Pancreas (tissue), 10 donors: ENCODE results near the gene CDC14B. TPM values are rescaled to one million over a fixed set of nuclear protein-coding genes. Genes with fewer than 3 reads are reported as not detected.
A peak's percentile ranks its signal among the peaks of the same experiment; 100 is the strongest.

ENCODE experiments used
- ATAC-seq, 4 donors: fragments of 200-7000 bp; cut with Tn5 transposase; one replicate each; pipeline versions ENCODE4 v1.8.0 to v1.9.1; 2020; ENCODE audit warnings: mild to moderate bottlenecking in 4 of 4, moderate library complexity in 4 of 4
- DNase-seq, 6 donors: peaks; one replicate each; pipeline ENCODE4 v3.0.0-alpha.2; 2020
- FAIRE-seq: peaks from 2 replicates; lab custom pipeline; 2012; peaks lifted over from hg19 to GRCh38; lab: Jason Lieb, UNC
- H3K27ac ChIP-seq, 4 donors: fragments of 200-600 bp; sonication (generic); 1 replicate in 3 of 4; 2 replicates in 1 of 4; pipeline versions ENCODE4 v1.5.0 to v1.8.0; 2020
- H3K27me3 ChIP-seq, 4 donors: fragments of 200-600 bp; one replicate each; pipeline ENCODE4 v1.8.0; 2021
- H3K36me3 ChIP-seq, 3 donors: fragments of 200-600 bp; sonication (generic) in 1 of 3; one replicate each; pipeline versions ENCODE4 v1.5.0 to v1.8.0; 2020 to 2021
- H3K4me1 ChIP-seq, 3 donors: fragments of 200-600 bp; one replicate each; pipeline ENCODE4 v1.8.0; 2021
- H3K4me3 ChIP-seq, 4 donors: fragments of 200-600 bp; sonication (generic) in 2 of 4; one replicate each; pipeline versions ENCODE4 v1.5.0 to v1.8.0; 2020 to 2021
- H3K9me3 ChIP-seq, 4 donors: fragments of 200-600 bp; one replicate each; pipeline ENCODE4 v1.8.0; 2021
- CTCF ChIP-seq, 4 donors: fragments of 200-600 bp; sonication (generic) in 3 of 4; IDR thresholded peaks; one replicate each; pipeline versions ENCODE4 v1.5.0 to v1.8.0; 2021; ENCODE audit warnings: antibody characterized with exemption in 4 of 4
- WGBS, 2 donors: extraction: QIAGEN DNeasy Blood & Tissue Kit; methylation state at CpG; one replicate each; pipeline ENCODE4 v1.1.7; 2013; 5-methylcytosine and 5-hydroxymethylcytosine counted together
- intact Hi-C, 3 donors: fragments of 100-400 bp; cut with DNase I; formaldehyde crosslinking; loops; one replicate each; pipeline versions ENCODE4 v1.11.1 to v1.14.2; 2022
- polyA plus RNA-seq, 2 donors: library from polyadenylated mRNA; stranded (reverse); fragments of 200-250 nt; gene quantifications; one replicate each; pipeline ENCODE4 v1.2.3, GENCODE V29; 2013
- total RNA-seq, 6 donors: library from RNA; stranded (reverse); fragmentation: NEBNext Ultra II Directional in 4 of 6; extraction: Animal tissue kit (Norgen Biotek cat#: 25700) in 4 of 6; gene quantifications; one replicate each; pipeline versions ENCODE4 v1.2.1 to v1.2.4, GENCODE V29; 2021 to 2023
- donor health status: healthy with polysubstance abuse.
- donor health status: DM: no; HTN: no; CAD: no; lungs with moderate emphysema.
- donor health status: DM: no; HTN: no; CAD: no.
- donor health status: control.
- donor health status: control.
- donor health status: Bipolar disorder and iron deficiency.
- donor health status: DM: yes; HTN: yes; CAD: no.
- donor health status: DM: no; HTN: no; CAD: no.
- donor health status: DM: no; HTN: no; CAD: no.
- donor health status: DM: yes; HTN: yes; CAD: no.

The CDC14B gene
- total and polyA plus RNA-seq, 8 donors, result 4.6 to 19.3 (median 11.4) TPM

GRCh38 chr9:96497117-96497399 lies 122.6 kb downstream of the CDC14B start:
- intact Hi-C loops, result no loop called here
- no peak for TF ChIP-seq CTCF (IDR thresholded peaks at IDR 0.05)
- Histone ChIP-seq H3K9me3 (no peaks in the 10 kb centered on the region), H3K27me3 (no peaks in the 10 kb centered on the region), H3K4me1 (no peaks in the 10 kb centered on the region), H3K36me3 (no peaks in the 10 kb centered on the region), H3K27ac (no peak overlapping the region), H3K4me3 (no peak overlapping the region)
- FAIRE-seq, result no peak
- no peak for DNase-seq
- ATAC-seq, result no peak
- 93 to 96% methylated on average over 15 to 17 of the region's 17 CpGs for WGBS, 2 donors

GRCh38 chr9:96496368-96497116 lies 123.1 kb downstream of the CDC14B start:
- FAIRE-seq, result no peak
- intact Hi-C loops, result no loop called here
- WGBS, 2 donors, result 97 to 99% methylated on average over 54 to 55 of the region's 55 CpGs
- peak in 2 of 6 donors; percentile 50 to 65 for DNase-seq
- no peak for TF ChIP-seq CTCF (IDR thresholded peaks at IDR 0.05)
- H3K4me1 ChIP-seq, result no peaks in the 10 kb centered on the region
- no peaks in the 10 kb centered on the region for H3K27me3 ChIP-seq
- H3K27ac ChIP-seq, result no peak overlapping the region
- H3K4me3 ChIP-seq, result no peak overlapping the region
- H3K36me3 ChIP-seq, result no peaks in the 10 kb centered on the region
- H3K9me3 ChIP-seq, result no peaks in the 10 kb centered on the region
- no peak for ATAC-seq

- no peaks in the 10 kb centered on the region for H3K4me1 ChIP-seq
- DNase-seq (no peak), FAIRE-seq (no peak), ATAC-seq (peak in 1 of 4 donors; percentile 37)
- no peak overlapping the region for H3K4me3 ChIP-seq
- intact Hi-C loops, result no loop called here
- peaks cover 0 to 11% (median 0%) of the 10 kb centered on the region in 3 donors for H3K36me3 ChIP-seq
- 91 to 95% methylated on average over 11 of the region's 11 CpGs for WGBS, 2 donors
- no peak for TF ChIP-seq CTCF (IDR thresholded peaks at IDR 0.05)
- no peak overlapping the region for H3K27ac ChIP-seq
- H3K9me3 ChIP-seq, result no peaks in the 10 kb centered on the region
- H3K27me3 ChIP-seq, result no peaks in the 10 kb centered on the region
Observed at GRCh38 chr9:96495341-96495740, 124.3 kb downstream of the CDC14B start.

- H3K36me3 ChIP-seq, result peaks cover 0 to 18% (median 0%) of the 10 kb centered on the region in 3 donors
- WGBS, 2 donors, result 82 to 92% methylated on average over 8 of the region's 8 CpGs
- H3K9me3 ChIP-seq, result no peaks in the 10 kb centered on the region
- no peak overlapping the region for H3K27ac ChIP-seq
- no peaks in the 10 kb centered on the region for H3K27me3 ChIP-seq
- no peak for TF ChIP-seq CTCF (IDR thresholded peaks at IDR 0.05)
- ATAC-seq (no peak), DNase-seq (no peak), FAIRE-seq (no peak)
- intact Hi-C loops, result no loop called here
- H3K4me3 ChIP-seq, result no peak overlapping the region
- no peaks in the 10 kb centered on the region for H3K4me1 ChIP-seq
Observed at GRCh38 chr9:96494215-96494800, 125.3 kb downstream of the CDC14B start.

- 86 to 90% methylated on average over 13 of the region's 13 CpGs for WGBS, 2 donors
- peaks cover 0 to 18% (median 0%) of the 10 kb centered on the region in 3 donors for H3K36me3 ChIP-seq
Observed at GRCh38 chr9:96493757-96494156, 125.9 kb downstream of the CDC14B start.

More at GRCh38 chr9:96493757-96494156, 125.9 kb downstream of the CDC14B start:
- ATAC-seq (no peak), DNase-seq (no peak), FAIRE-seq (no peak)
- Histone ChIP-seq H3K27ac (no peak overlapping the region), H3K9me3 (no peaks in the 10 kb centered on the region), H3K4me3 (no peak overlapping the region), H3K4me1 (no peaks in the 10 kb centered on the region), H3K27me3 (no peaks in the 10 kb centered on the region)
- TF ChIP-seq CTCF (IDR thresholded peaks at IDR 0.05), result no peak
- intact Hi-C loops, result no loop called here
